ENCODE results near the gene HEATR3. TPM values are rescaled to one million over a fixed set of nuclear protein-coding genes. Genes with fewer than 3 reads are reported as not detected.
A peak's percentile ranks its signal among the peaks of the same experiment; 100 is the strongest.
"Not testable (repeated sequence)": the region's sequence is repeated elsewhere in the genome, so short reads cannot be mapped to it uniquely, and the experiment has no call there.

HEATR3 gene
- total and polyA plus RNA-seq, 2 experiments from 2014 or later = 7.5 to 29.9 TPM

DNA sequence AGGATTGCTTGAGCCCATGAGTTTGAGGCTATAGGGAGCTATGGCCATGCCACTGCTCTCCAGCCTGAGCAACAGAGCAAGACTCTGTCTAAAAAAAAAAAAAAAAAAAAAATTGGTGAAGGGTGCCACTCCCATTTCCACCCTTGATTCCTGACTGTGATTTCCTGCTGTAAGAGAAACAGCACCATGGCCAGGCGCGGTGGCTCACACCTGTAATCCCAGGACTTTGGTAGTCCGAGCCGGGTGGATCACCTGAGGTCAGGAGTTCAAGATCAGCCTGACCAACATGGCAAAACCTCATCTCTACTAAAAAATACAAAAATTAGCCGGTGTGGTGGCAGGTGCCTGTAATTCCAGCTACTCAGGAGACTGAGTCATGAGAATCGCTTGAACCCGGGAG lies 66.8 kb downstream of the HEATR3 start:
- H3K4me1 ChIP-seq (ENCODE audit: insufficient read depth); H3K79me2 ChIP-seq (replicated peaks; ENCODE audit: insufficient read depth); H3K36me3 ChIP-seq (ENCODE audit: insufficient read depth); H3K27me3 Mint-ChIP-seq (ENCODE audit: insufficient read depth, low read depth, poor library complexity); H3F3A ChIP-seq (replicated peaks; ENCODE audit: low read depth); H3K4me1 Mint-ChIP-seq; H3K27me3 ChIP-seq (ENCODE audit: insufficient read depth); ATAC-seq; H3K4me2 ChIP-seq; H4K20me1 ChIP-seq (replicated peaks; ENCODE audit: insufficient read depth); H3K27ac Mint-ChIP-seq; H3K4me3 ChIP-seq; H2AFZ ChIP-seq; H3K36me3 Mint-ChIP-seq (ENCODE audit: low read depth); H3K27ac ChIP-seq (ENCODE audit: low read depth); DNase-seq (ENCODE audit: low spot score); H3K9me3 Mint-ChIP-seq; H3K4me3 Mint-ChIP-seq; H3K9me2 ChIP-seq (ENCODE audit: insufficient read depth): not testable (repeated sequence)

GRCh38 chr16:50133214-50133613 lies 67.4 kb downstream of the HEATR3 start:
- Histone ChIP-seq H3K27me3 (ENCODE audit: insufficient read depth) (no peaks in the 10 kb centered on the region), H2AFZ (no peak overlapping the region), H3F3A (replicated peaks; ENCODE audit: low read depth) (no peaks in the 10 kb centered on the region), H3K27ac (ENCODE audit: low read depth) (no peak overlapping the region), H3K9me2 (ENCODE audit: insufficient read depth) (no peaks in the 10 kb centered on the region), H3K4me3 (no peak overlapping the region), H3K4me1 (ENCODE audit: insufficient read depth) (no peaks in the 10 kb centered on the region), H3K4me2 (no peak overlapping the region), H3K36me3 (ENCODE audit: insufficient read depth) (no peaks in the 10 kb centered on the region), H4K20me1 (replicated peaks; ENCODE audit: insufficient read depth) (no peaks in the 10 kb centered on the region), H3K79me2 (replicated peaks; ENCODE audit: insufficient read depth) (no peaks in the 10 kb centered on the region)
- peaks cover 4% of the 10 kb centered on the region for H3K27me3 Mint-ChIP-seq (ENCODE audit: insufficient read depth, low read depth, poor library complexity)
- ATAC-seq (no peak), DNase-seq (ENCODE audit: low spot score) (no peak)
- no peaks in the 10 kb centered on the region for H3K9me3 Mint-ChIP-seq
- H3K36me3 Mint-ChIP-seq (ENCODE audit: low read depth) = no peaks in the 10 kb centered on the region
- H3K27ac Mint-ChIP-seq = no peak overlapping the region
- no peak overlapping the region for H3K4me3 Mint-ChIP-seq
- TF ChIP-seq ZNF331 (CRISPR knock-in tag; IDR thresholded peaks at IDR 0.05; ENCODE audit: low read depth) = no peak
- no peaks in the 10 kb centered on the region for H3K4me1 Mint-ChIP-seq

- peak; percentile 46 for ATAC-seq
- H3K36me3 ChIP-seq (ENCODE audit: insufficient read depth) = no peaks in the 10 kb centered on the region
- H3K36me3 Mint-ChIP-seq (ENCODE audit: low read depth) = no peaks in the 10 kb centered on the region
- H4K20me1 ChIP-seq (replicated peaks; ENCODE audit: insufficient read depth) = no peaks in the 10 kb centered on the region
- peak; percentile 30 for DNase-seq (ENCODE audit: low spot score)
- no peaks in the 10 kb centered on the region for H3K9me2 ChIP-seq (ENCODE audit: insufficient read depth)
- H3K27me3 Mint-ChIP-seq (ENCODE audit: insufficient read depth, low read depth, poor library complexity) = peaks cover 2% of the 10 kb centered on the region
- no peaks in the 10 kb centered on the region for H3K4me1 Mint-ChIP-seq
- H3K79me2 ChIP-seq (replicated peaks; ENCODE audit: insufficient read depth) = no peaks in the 10 kb centered on the region
- H3K4me3 ChIP-seq = no peak overlapping the region
- no peak overlapping the region for H3K4me3 Mint-ChIP-seq
- no peak overlapping the region for H3K27ac ChIP-seq (ENCODE audit: low read depth)
- TF ChIP-seq EZH2phosphoT487 (IDR thresholded peaks at IDR 0.05; ENCODE audit: unreplicated experiment) (no peak), CTCF (conservative IDR thresholded peaks at IDR 0.05; ENCODE audit: low read depth in 2 of 2) (peak; percentile 41 to 55)
- H3K4me2 ChIP-seq = no peak overlapping the region
- H3K27me3 ChIP-seq (ENCODE audit: insufficient read depth) = no peaks in the 10 kb centered on the region
- no peak overlapping the region for H2AFZ ChIP-seq
- H3K9me3 Mint-ChIP-seq = no peaks in the 10 kb centered on the region
- no peak overlapping the region for H3K27ac Mint-ChIP-seq
- no peaks in the 10 kb centered on the region for H3K4me1 ChIP-seq (ENCODE audit: insufficient read depth)
- H3F3A ChIP-seq (replicated peaks; ENCODE audit: low read depth) = no peaks in the 10 kb centered on the region
These were observed 70.6 kb downstream of the HEATR3 start for GRCh38 chr16:50136399-50136798.

DNA sequence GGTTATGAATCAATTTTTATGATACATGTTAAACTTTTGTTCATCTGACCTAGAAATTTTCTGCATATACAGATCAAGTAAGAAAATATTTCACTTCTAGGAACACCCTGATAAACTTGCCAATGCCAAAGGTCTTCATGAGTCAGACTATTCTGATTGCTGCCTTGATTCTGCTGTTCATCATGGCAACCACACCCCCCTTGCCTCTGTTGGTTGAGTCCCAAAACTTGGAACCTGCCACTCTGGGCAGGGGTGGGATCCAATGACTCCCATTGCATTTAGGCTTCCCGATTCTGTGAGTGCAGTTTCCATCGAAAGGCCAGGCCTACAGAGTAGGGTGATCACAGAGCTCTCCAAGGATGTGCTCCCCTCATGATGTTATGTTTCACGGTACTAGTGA lies 71.5 kb downstream of the HEATR3 start:
- DNase-seq (ENCODE audit: low spot score) (no peak), ATAC-seq (no peak)
- H3K9me2 ChIP-seq (ENCODE audit: insufficient read depth) = no peaks in the 10 kb centered on the region
- no peaks in the 10 kb centered on the region for H3K36me3 ChIP-seq (ENCODE audit: insufficient read depth)
- H3K79me2 ChIP-seq (replicated peaks; ENCODE audit: insufficient read depth) = no peaks in the 10 kb centered on the region
- no peak overlapping the region for H2AFZ ChIP-seq
- no peak overlapping the region for H3K27ac ChIP-seq (ENCODE audit: low read depth)
- no peaks in the 10 kb centered on the region for H3K36me3 Mint-ChIP-seq (ENCODE audit: low read depth)
- H3K4me1 ChIP-seq (ENCODE audit: insufficient read depth) = no peaks in the 10 kb centered on the region
- H3K4me1 Mint-ChIP-seq = no peaks in the 10 kb centered on the region
- H3K4me3 ChIP-seq = no peak overlapping the region
- H3F3A ChIP-seq (replicated peaks; ENCODE audit: low read depth) = no peaks in the 10 kb centered on the region
- H4K20me1 ChIP-seq (replicated peaks; ENCODE audit: insufficient read depth) = no peaks in the 10 kb centered on the region
- H3K4me3 Mint-ChIP-seq = no peak overlapping the region
- H3K27me3 Mint-ChIP-seq (ENCODE audit: insufficient read depth, low read depth, poor library complexity) = peaks cover 2% of the 10 kb centered on the region
- no peaks in the 10 kb centered on the region for H3K9me3 Mint-ChIP-seq
- no peak overlapping the region for H3K4me2 ChIP-seq
- H3K27ac Mint-ChIP-seq = no peak overlapping the region
- H3K27me3 ChIP-seq (ENCODE audit: insufficient read depth) = no peaks in the 10 kb centered on the region
- TF ChIP-seq ETS1 (IDR thresholded peaks at IDR 0.05) (no peak), CREB1 (CRISPR knock-in tag; IDR thresholded peaks at IDR 0.05; ENCODE audit: low read depth) (no peak), REST (IDR thresholded peaks at IDR 0.05; ENCODE audit: unreplicated experiment) (no peak)
